GM12872 (cell line): Measurements from ENCODE around the gene THY1.

Experiments
- TF ChIP-seq, protein P1 (sequence below): IDR thresholded peaks from 3 replicates; pipeline ENCODE4 v1.5.1; 2011; ENCODE audit warnings: low read depth, mild to moderate bottlenecking, low read length, moderate library complexity; ENCODE audit not compliant: insufficient read depth

The THY1 gene

DNA sequence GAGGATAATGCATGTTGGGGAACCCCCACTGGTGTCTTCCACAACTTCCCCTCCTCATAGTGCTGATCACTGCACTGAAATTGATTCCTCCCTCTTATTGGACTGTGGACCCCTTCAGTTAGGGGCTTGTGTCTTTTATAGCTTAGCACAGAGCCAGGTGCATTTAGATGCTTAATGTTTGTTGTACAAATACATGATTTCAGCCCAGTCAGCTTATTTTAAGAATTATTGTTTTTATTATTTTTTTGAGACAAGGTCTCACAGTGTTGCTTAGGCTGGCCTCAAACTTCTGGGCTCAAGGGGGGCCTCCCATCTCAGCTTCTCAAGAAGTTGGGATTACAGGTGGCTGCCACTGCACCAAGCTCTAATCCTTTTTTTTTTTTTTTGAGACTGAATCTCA is 8.2 kb downstream of the THY1 start:
- TF ChIP-seq, protein P1, sequence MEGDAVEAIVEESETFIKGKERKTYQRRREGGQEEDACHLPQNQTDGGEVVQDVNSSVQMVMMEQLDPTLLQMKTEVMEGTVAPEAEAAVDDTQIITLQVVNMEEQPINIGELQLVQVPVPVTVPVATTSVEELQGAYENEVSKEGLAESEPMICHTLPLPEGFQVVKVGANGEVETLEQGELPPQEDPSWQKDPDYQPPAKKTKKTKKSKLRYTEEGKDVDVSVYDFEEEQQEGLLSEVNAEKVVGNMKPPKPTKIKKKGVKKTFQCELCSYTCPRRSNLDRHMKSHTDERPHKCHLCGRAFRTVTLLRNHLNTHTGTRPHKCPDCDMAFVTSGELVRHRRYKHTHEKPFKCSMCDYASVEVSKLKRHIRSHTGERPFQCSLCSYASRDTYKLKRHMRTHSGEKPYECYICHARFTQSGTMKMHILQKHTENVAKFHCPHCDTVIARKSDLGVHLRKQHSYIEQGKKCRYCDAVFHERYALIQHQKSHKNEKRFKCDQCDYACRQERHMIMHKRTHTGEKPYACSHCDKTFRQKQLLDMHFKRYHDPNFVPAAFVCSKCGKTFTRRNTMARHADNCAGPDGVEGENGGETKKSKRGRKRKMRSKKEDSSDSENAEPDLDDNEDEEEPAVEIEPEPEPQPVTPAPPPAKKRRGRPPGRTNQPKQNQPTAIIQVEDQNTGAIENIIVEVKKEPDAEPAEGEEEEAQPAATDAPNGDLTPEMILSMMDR = no peak

DNA sequence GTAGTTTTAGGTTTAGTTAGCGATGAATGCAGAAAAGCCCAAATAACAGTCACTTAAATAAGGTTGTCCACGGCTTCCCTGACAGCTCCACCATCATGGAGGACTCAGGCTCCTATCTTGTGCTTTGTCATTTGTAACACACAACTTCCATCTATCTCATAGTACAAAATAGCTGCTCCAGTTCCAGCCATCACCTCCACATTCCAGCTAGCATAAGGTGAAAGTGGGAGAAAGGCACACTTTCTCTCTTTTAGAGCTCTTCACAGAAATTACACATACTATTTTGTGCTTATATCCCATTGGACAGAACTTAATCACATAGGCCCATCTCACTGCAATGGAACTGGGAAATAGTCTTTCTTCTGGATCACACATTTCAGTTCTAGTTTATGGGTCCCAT is 8.7 kb downstream of the THY1 start:
- TF ChIP-seq, protein P1 = no peak

DNA sequence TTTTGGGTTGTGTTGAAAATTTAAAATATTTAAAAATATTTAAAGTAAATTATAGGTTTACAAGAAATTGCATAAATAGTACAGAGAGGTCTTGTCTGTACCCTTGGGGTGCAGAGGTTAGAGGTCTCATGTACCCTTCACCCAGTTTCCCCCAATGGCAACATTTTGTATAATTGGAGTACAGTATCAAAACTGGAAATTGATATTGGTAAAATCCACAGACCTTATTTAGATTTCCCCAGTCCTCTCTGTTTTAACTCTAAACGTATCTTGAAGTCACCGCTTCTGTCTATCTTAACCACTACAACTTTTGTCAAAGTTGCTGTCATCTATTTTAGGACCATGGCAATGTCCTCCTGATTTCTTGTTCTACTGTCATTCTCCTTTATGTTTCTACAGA is 10.9 kb downstream of the THY1 start:
- TF ChIP-seq, protein P1 = no peak

DNA sequence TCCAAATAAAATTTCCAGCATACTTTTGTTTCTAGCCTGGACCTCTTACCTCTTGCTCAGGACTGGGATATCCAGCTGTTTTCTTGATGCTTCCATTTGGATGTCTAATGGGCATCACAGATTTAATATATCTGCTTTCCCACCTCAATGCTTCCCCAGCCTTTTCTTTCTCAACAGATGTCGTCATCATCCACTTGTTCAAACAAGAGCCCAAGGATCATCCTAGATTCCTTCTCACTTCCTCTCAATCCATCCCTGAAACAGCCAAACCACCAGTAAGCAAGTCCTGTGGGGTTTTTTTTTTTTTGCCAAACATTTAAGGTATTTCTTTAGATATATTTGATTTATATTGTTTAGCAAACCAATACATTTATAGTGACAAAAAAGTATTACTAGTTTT is 12.5 kb downstream of the THY1 start:
- TF ChIP-seq, protein P1 = no peak

DNA sequence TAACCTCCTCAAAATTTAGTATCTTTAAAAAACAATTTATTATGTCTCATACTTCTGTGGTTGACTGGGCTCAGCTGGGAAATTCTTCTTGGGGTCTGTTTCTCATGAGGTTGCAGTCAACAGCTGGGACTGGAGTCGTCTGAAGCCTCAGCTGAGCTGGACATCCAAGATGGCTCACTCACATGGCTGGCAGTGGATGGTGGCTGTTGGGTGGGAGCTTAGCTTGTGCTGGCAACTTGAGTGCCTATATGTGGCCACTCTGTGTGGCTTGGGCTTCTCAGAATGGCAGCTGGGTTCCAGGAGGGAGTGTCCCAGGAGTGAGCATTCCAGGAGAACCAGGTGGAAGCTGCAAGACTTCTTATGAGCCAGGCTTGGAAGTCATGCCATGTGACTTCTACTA is 13.2 kb downstream of the THY1 start:
- TF ChIP-seq, protein P1 = no peak

DNA sequence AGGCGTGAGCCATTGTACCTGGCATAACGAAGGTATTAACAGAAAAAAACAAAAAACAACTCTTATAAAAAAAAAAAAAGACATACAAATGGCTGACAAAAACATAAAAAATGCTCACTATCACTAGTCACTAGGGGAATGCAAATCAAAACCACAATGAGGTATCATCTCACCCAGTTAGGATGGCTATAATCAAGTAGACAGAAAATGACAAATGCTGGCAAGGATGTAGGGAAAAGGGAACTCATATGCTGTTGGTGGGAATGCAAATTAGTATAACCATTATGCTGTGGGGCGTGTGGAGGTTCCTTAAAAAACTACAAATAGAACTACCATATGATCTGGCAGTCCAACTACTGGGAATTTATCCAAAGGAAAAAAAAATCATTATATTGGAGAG is 17.0 kb downstream of the THY1 start:
- TF ChIP-seq, protein P1 = no peak

DNA sequence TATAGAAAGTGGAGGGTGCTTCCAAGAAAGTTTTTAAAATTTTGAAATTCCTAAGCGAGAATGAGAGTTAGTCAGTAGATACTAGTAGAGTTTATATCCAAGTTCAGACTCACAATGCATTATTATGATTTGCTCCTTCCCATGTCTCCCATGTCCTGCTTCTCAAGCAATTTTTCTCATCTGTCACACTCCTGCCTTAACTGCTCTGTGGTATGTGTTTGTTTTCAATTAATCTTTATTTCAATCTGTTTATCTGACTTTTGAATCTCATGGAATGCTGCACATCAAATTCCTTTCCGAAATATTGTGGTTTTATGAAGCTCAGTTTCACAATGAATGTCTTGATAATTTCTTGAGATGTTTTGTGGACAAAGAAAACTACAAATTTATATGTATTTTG is 18.1 kb downstream of the THY1 start:
- TF ChIP-seq, protein P1 = no peak

DNA sequence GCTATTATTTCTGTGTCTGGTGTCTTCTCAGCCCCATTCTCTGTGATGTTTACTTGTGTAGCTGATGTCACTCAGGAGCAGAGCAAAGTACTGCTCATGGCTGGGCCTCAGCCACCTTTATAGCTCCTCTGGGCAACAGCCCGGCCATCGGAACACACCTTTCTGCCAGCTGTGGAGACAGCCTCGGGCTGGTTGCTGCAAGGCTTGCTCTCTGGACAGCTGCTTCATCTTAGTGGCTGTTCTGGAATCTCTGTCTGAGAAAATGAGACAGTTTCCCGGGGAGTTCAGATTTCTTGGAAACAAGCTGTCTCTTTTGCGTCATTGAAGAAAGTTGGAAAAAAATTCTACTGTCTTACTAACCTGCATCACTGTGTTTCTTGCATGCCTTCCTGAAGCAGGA is 20.0 kb downstream of the THY1 start:
- TF ChIP-seq, protein P1 = no peak
